KBM-7 (cell line): Measurements from ENCODE around the gene METTL26.

Source experiments
- DNase-seq: peaks from one replicate; pipeline ENCODE4 v3.0.0-alpha.2; 2015
- in situ Hi-C: fragments of 300-500 bp; cut with MboI; formaldehyde crosslinking; loops from 2 replicates; pipeline ENCODE4 v1.14.3; 2020; ENCODE audit warnings: low sequenced_read_pairs, low pct_unique_long_range_greater_than_20kb, mixed read lengths

Gene METTL26

GRCh38 chr16:636206-637080, at the start of gene METTL26:
METTL26 (minus strand) TSS chr16:636305; CDS start chr16:636290, 15 bp downstream.
- in situ Hi-C loops: no loop called here
- peak; percentile 96 for DNase-seq

GRCh38 chr16:684961-685696, 49.0 kb upstream of the METTL26 start:
- DNase-seq: no peak
- in situ Hi-C loops: no loop called here

GRCh38 chr16:684071-684794, 48.1 kb upstream of the METTL26 start, which contains the start of gene JMJD8:
JMJD8 (minus strand) TSS chr16:684334; CDS start chr16:684319, 15 bp downstream.
- peak; percentile 96 for DNase-seq
- in situ Hi-C loops: no loop called here

- no peak for DNase-seq
- in situ Hi-C loops: no loop called here
These were observed 47.4 kb upstream of the METTL26 start for GRCh38 chr16:683396-684070.

- in situ Hi-C loops: no loop called here
- no peak for DNase-seq
These were observed 46.6 kb upstream of the METTL26 start for GRCh38 chr16:682493-683395.

- in situ Hi-C loops: no loop called here
- DNase-seq: no peak
These were observed 45.8 kb upstream of the METTL26 start for GRCh38 chr16:681746-682427.

- in situ Hi-C loops: no loop called here
- DNase-seq: peak; percentile 49
These were observed 45.1 kb upstream of the METTL26 start for GRCh38 chr16:680967-681745.

GRCh38 chr16:680625-680945, 44.5 kb upstream of the METTL26 start:
- DNase-seq: no peak
- in situ Hi-C loops: no loop called here

- in situ Hi-C loops: no loop called here
- peak; percentile 83 for DNase-seq
These were observed 43.9 kb upstream of the METTL26 start, which contains the start of gene STUB1 for GRCh38 chr16:679814-680624. STUB1 (plus strand) TSS chr16:680410; CDS start chr16:680526, 116 bp downstream.

- in situ Hi-C loops: no loop called here
- DNase-seq: peak; percentile 55
These were observed 43.0 kb upstream of the METTL26 start for GRCh38 chr16:678858-679813.

GRCh38 chr16:678209-678857, 42.2 kb upstream of the METTL26 start:
- in situ Hi-C loops: no loop called here
- no peak for DNase-seq

- in situ Hi-C loops: no loop called here
- no peak for DNase-seq
These were observed 41.4 kb upstream of the METTL26 start for GRCh38 chr16:677316-678190.

- DNase-seq: no peak
- in situ Hi-C loops: no loop called here
These were observed 40.8 kb upstream of the METTL26 start for GRCh38 chr16:676913-677312.

- DNase-seq: no peak
- in situ Hi-C loops: no loop called here
These were observed 40.4 kb upstream of the METTL26 start for GRCh38 chr16:676565-676902.
